HEK293 (cell line): ENCODE measurements around the gene PIK3R4.

Source experiments
- CTCF ChIA-PET: fragments of 350-600 bp; formaldehyde crosslinking; extraction: SDS; loops from one replicate; lab custom pipeline; 2021; ENCODE audit warnings: antibody characterized with exemption; lab: Yijun Ruan, JAX
- POLR2A ChIA-PET: fragments of 300-600 bp; formaldehyde crosslinking; extraction: SDS; loops from one replicate; lab custom pipeline; 2020; ENCODE audit warnings: antibody characterized with exemption, inconsistent platforms; lab: Yijun Ruan, JAX
- H3K27ac ChIP-seq: fragments of 200-500 bp; sonication (Bioruptor generic); 2 replicates; pipeline ENCODE4 v1.5.1; 2014; ENCODE audit warnings: low read depth, low read length, control low read depth, inconsistent platforms; ENCODE audit errors: extremely low read depth
- H3K36me3 ChIP-seq, 2 experiments: fragments of 200-500 bp in 1 of 2; sonication (Bioruptor generic) in 1 of 2; 1 replicate in 1 of 2; 2 replicates in 1 of 2; pipeline ENCODE4 v1.5.1; 2014 to 2017; ENCODE audit warnings: inconsistent platforms in 2 of 2, low read length in 2 of 2; ENCODE audit not compliant: control insufficient read depth in 2 of 2, insufficient read depth in 1 of 2
- H3K4me1 ChIP-seq: fragments of 200-500 bp; sonication (Bioruptor generic); 2 replicates; pipeline ENCODE4 v1.5.1; 2014; ENCODE audit warnings: mild to moderate bottlenecking, low read length, inconsistent platforms; ENCODE audit not compliant: control insufficient read depth, insufficient read depth
- H3K4me3 ChIP-seq: 2 replicates; pipeline ENCODE4 v1.5.1; 2011; ENCODE audit warnings: low read depth, mild to moderate bottlenecking, control low read depth, low read length, moderate library complexity
- H3K9me3 ChIP-seq: fragments of 200-500 bp; sonication (Bioruptor generic); 2 replicates; pipeline ENCODE4 v1.5.1; 2014; ENCODE audit warnings: low read depth, low read length, inconsistent platforms; ENCODE audit not compliant: control insufficient read depth, insufficient read depth
- ATF2 ChIP-seq: fragments of 450-650 bp; formaldehyde crosslinking; IDR thresholded peaks from 2 replicates; pipeline ENCODE4 v1.5.1; 2016; ENCODE audit warnings: missing biosample characterization, missing genetic modification characterization, low read depth
- FEZF1 ChIP-seq: fragments of 450-650 bp; formaldehyde crosslinking; IDR thresholded peaks from 2 replicates; pipeline ENCODE4 v1.5.1; 2016; ENCODE audit warnings: missing biosample characterization, missing genetic modification characterization
- HOXC10 ChIP-seq: sonication (generic); formaldehyde crosslinking; IDR thresholded peaks from 2 replicates; pipeline ENCODE4 v1.8.1; 2023; ENCODE audit warnings: mild to moderate bottlenecking, missing genetic modification reagents
- IKZF3 ChIP-seq: fragments of 450-650 bp; IDR thresholded peaks from 2 replicates; pipeline ENCODE4 v1.5.0; 2018; ENCODE audit warnings: missing biosample characterization, mild to moderate bottlenecking, missing genetic modification characterization, moderate library complexity
- KLF7 ChIP-seq: fragments of 450-650 bp; formaldehyde crosslinking; IDR thresholded peaks from 2 replicates; pipeline ENCODE4 v1.5.1; 2016; ENCODE audit warnings: missing biosample characterization, missing genetic modification characterization, borderline replicate concordance
- OSR2 ChIP-seq: fragments of 450-650 bp; formaldehyde crosslinking; IDR thresholded peaks from 2 replicates; pipeline ENCODE4 v1.5.1; 2016; ENCODE audit warnings: missing biosample characterization, missing genetic modification characterization
- SP7 ChIP-seq: fragments of 450-650 bp; formaldehyde crosslinking; IDR thresholded peaks from 2 replicates; pipeline ENCODE4 v1.5.1; 2016; ENCODE audit warnings: missing biosample characterization, missing genetic modification characterization
- TCF7L2 ChIP-seq: IDR thresholded peaks from 2 replicates; pipeline ENCODE4 v1.6.1; 2011; ENCODE audit warnings: low read depth, mild to moderate bottlenecking, inconsistent platforms, low read length, moderate library complexity, borderline replicate concordance
- TRIM28 ChIP-seq: IDR thresholded peaks from 2 replicates; pipeline ENCODE4 v1.6.1; 2011; ENCODE audit warnings: low read length, control low read depth, borderline replicate concordance
- YY2 ChIP-seq: fragments of 450-650 bp; formaldehyde crosslinking; IDR thresholded peaks from 2 replicates; pipeline ENCODE4 v1.5.1; 2016; ENCODE audit warnings: missing biosample characterization, missing genetic modification characterization
- ZBTB44 ChIP-seq: fragments of 450-650 bp; IDR thresholded peaks from 2 replicates; pipeline ENCODE4 v1.5.1; 2018; ENCODE audit warnings: missing biosample characterization, mild to moderate bottlenecking, missing genetic modification characterization
- ZNF18 ChIP-seq: fragments of 450-650 bp; formaldehyde crosslinking; IDR thresholded peaks from 2 replicates; pipeline ENCODE4 v1.5.1; 2016; ENCODE audit warnings: missing biosample characterization, missing genetic modification characterization
- ZNF239 ChIP-seq: fragments of 450-650 bp; formaldehyde crosslinking; IDR thresholded peaks from 2 replicates; pipeline ENCODE4 v1.5.1; 2016; ENCODE audit warnings: missing biosample characterization, missing genetic modification characterization
- ZNF248 ChIP-seq: fragments of 450-650 bp; formaldehyde crosslinking; IDR thresholded peaks from 2 replicates; pipeline ENCODE4 v1.5.1; 2017; ENCODE audit warnings: missing biosample characterization, missing genetic modification characterization
- ZNF398 ChIP-seq: fragments of 450-650 bp; formaldehyde crosslinking; IDR thresholded peaks from 2 replicates; pipeline ENCODE4 v1.5.1; 2017; ENCODE audit warnings: missing biosample characterization, missing genetic modification characterization
- ZNF449 ChIP-seq: fragments of 450-650 bp; formaldehyde crosslinking; IDR thresholded peaks from 2 replicates; pipeline ENCODE4 v1.5.1; 2017; ENCODE audit warnings: missing biosample characterization, mild to moderate bottlenecking, missing genetic modification characterization, moderate library complexity
- ZNF623 ChIP-seq: fragments of 450-650 bp; formaldehyde crosslinking; IDR thresholded peaks from 2 replicates; pipeline ENCODE4 v1.5.1; 2016; ENCODE audit warnings: missing biosample characterization, missing genetic modification characterization
- ZNF629 ChIP-seq: fragments of 450-650 bp; formaldehyde crosslinking; IDR thresholded peaks from 2 replicates; pipeline ENCODE4 v1.5.1; 2017; ENCODE audit warnings: missing biosample characterization, missing genetic modification characterization
- ZNF658 ChIP-seq: fragments of 450-650 bp; formaldehyde crosslinking; IDR thresholded peaks from 2 replicates; pipeline ENCODE4; 2016; ENCODE audit warnings: missing biosample characterization, missing genetic modification characterization
- ZNF701 ChIP-seq: fragments of 450-650 bp; formaldehyde crosslinking; IDR thresholded peaks from 2 replicates; pipeline ENCODE4 v1.5.1; 2016; ENCODE audit warnings: missing biosample characterization, missing genetic modification characterization
- ZNF704 ChIP-seq: fragments of 450-650 bp; formaldehyde crosslinking; IDR thresholded peaks from 2 replicates; pipeline ENCODE4 v1.5.1; 2016; ENCODE audit warnings: missing biosample characterization, missing genetic modification characterization
- ZSCAN16 ChIP-seq: fragments of 450-650 bp; formaldehyde crosslinking; IDR thresholded peaks from 2 replicates; pipeline ENCODE4 v1.5.1; 2016; ENCODE audit warnings: missing biosample characterization, missing genetic modification characterization
- ZXDB ChIP-seq: fragments of 450-650 bp; formaldehyde crosslinking; IDR thresholded peaks from 2 replicates; pipeline ENCODE4 v1.5.1; 2016; ENCODE audit warnings: missing biosample characterization, missing genetic modification characterization

PIK3R4 gene

GRCh38 chr3:130789782-130790322 lies 43.2 kb upstream of the PIK3R4 start (continued):
- TF ChIP-seq ATF2 (tag by site-specific recombination) (no peak), ZXDB (tag by site-specific recombination) (no peak), ZNF248 (tag by site-specific recombination) (no peak), YY2 (tag by site-specific recombination) (no peak), TRIM28 (peak; percentile 84)
- TF ChIP-seq, all 188 proteins: peak for 4

GRCh38 chr3:130787422-130788068 lies 40.9 kb upstream of the PIK3R4 start:
- no peak overlapping the region for H3K4me3 ChIP-seq
- no peaks in the 10 kb centered on the region for H3K36me3 ChIP-seq
- H3K27ac ChIP-seq = no peak overlapping the region
- peak; percentile 25; the same call in 1 of the 2 replicates for TF ChIP-seq TRIM28
- TF ChIP-seq ZNF704 (tag by site-specific recombination) = no peak
- 0 out of 2 replicates have a peak, but pooled peaks have one; percentile 48 for TF ChIP-seq ZSCAN16 (tag by site-specific recombination)
- TF ChIP-seq ZNF449 (tag by site-specific recombination) = no peak
- peak; percentile 43 for TF ChIP-seq ZNF629 (tag by site-specific recombination)
- peak; percentile 97 for TF ChIP-seq ZBTB44 (tag by site-specific recombination)
- TF ChIP-seq ZNF239 (tag by site-specific recombination) = no peak
- TF ChIP-seq OSR2 = peak; percentile 63; the same call in 1 of the 2 replicates
- no peak for TF ChIP-seq KLF7
- no peak for TF ChIP-seq ZNF398 (tag by site-specific recombination)
- TF ChIP-seq ZNF18 (tag by site-specific recombination) = peak; percentile 42; the same call in 1 of the 2 replicates
- peak; percentile 69 for TF ChIP-seq FEZF1 (tag by site-specific recombination)
- TF ChIP-seq ZNF248 (tag by site-specific recombination) = no peak
- no peak for TF ChIP-seq IKZF3 (tag by site-specific recombination)
- TF ChIP-seq HOXC10 (CRISPR knock-in tag) = no peak
- TF ChIP-seq ZNF701 (tag by site-specific recombination) = no peak
- no peak for TF ChIP-seq ZNF658 (tag by site-specific recombination)
- peak; percentile 94 for TF ChIP-seq SP7 (tag by site-specific recombination)
- TF ChIP-seq TCF7L2 = 0 out of 2 replicates have a peak, but pooled peaks have one; percentile 52
- TF ChIP-seq ZNF623 (tag by site-specific recombination) = no peak
- H3K9me3 ChIP-seq = no peaks in the 10 kb centered on the region
- POLR2A ChIA-PET = no interaction called here
- CTCF ChIA-PET = no interaction called here
- peaks cover 13% of the 10 kb centered on the region for H3K4me1 ChIP-seq
